HG02678 (cell line): ENCODE results near the gene CHMP4B.
A peak's percentile ranks its signal among the peaks of the same experiment; 100 is the strongest.
"Not testable (repeated sequence)": the region's sequence is repeated elsewhere in the genome, so short reads cannot be mapped to it uniquely, and the experiment has no call there.

ENCODE experiments used
- ATAC-seq: cut with Tn5 transposase; IDR thresholded peaks from one replicate; pipeline ENCODE4 v1.9.1; 2021; ENCODE audit warnings: mild to moderate bottlenecking, moderate library complexity; ENCODE audit not compliant: unreplicated experiment

The CHMP4B gene

GRCh38 chr20:33789109-33789857, 21.9 kb upstream of the CHMP4B start:
- ATAC-seq, result no peak

- no peak for ATAC-seq
Observed at GRCh38 chr20:33789858-33790182, 21.3 kb upstream of the CHMP4B start.

DNA sequence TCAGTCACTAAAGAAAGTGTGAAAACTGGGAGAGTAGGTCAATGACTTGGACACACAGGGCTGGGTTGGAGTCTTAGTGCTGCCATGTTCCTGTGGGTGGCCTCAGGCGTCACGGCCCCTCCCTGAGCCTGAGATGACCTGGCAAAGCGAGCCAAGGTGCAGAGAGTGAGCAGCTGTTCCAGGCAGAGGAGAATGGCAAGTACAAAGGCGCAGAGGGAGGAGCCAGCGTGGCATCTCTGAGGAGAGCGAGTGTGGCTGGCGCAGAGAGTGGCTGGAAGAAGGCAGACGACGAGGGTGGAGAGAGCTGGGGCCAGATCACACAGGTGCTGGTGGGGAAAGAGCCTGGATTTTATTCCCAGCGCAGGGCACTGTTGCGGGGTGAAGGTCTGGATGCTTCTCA, 20.6 kb upstream of the CHMP4B start:
- ATAC-seq, result no peak

GRCh38 chr20:33791021-33791420, 20.1 kb upstream of the CHMP4B start:
- ATAC-seq, result no peak

GRCh38 chr20:33791540-33791939, 19.6 kb upstream of the CHMP4B start:
- ATAC-seq, result no peak

DNA sequence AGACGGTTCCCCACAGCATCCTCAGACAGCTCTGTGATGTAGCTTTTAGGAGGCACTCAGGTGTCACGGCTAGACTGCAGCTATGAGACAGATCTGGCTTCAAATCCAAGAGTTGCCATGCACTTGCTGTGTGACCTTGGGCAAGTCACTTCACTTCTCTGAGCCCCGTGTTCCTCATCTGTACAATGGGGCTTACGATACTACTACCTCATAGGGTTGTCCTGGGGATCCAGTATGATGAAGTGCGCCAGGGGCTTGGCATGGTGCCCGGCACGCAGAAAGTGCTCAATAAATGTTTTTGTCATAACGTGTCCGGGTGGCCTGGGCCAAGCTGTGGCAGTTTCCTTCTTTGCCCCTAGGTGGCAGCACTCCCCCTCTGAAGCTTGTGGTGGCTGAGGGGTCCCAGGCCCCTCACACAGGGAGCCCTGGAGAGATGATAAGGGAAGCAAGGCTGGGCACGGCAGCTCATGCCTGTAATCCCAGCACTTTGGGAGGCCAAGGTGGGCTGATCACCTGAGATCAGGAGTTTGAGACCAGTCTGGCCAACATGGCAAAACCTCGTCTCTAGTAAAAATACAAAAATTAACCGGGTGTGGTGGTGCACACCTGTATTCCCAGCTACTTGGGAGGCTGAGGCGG, 19.1 kb upstream of the CHMP4B start:
- no peak for ATAC-seq

GRCh38 chr20:33792598-33792989, 18.6 kb upstream of the CHMP4B start:
- not testable (repeated sequence) for ATAC-seq

DNA sequence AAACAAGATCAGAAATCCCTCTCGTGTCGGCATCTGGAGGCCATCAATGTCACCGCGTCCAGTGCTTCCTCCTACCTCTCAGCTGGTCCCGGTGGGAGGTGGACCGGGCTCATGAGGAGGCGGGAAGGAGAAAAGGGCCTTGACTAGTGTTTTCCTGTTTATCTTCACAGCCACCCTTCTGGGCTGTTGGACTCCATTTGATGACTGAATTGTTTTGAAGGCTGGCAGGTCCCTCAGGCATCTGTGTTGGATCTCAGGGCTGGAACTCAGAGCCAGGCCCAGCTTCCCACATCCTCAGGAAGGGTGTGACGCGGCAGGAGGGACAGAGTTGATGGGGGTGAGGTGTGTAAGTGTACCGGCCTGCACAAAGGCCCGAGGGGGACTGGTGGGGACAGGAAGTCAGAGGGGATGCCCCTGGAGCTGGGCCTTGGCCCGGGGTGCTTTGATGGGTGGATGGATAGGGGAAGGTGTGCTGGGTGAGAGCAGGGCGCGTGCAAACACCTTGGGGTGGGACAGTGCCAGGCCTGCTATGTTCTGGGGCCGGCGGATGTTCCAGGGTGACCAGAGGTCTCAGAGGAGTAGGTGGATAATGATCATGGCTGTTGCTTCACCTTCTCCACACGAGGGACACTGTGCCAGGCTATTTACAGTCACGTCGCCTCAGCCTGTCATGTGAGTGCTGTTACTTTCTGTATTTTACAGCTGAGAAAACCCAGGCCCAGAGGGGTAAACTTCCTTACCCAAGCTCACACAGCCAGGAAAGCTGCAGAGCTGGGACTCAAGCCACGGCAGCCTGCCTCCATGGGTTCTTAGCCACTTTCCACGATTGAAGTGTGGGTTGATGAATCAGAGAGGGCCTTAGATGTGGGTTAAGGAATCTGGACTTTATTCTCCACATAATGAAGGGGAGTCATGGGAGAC, 17.9 kb upstream of the CHMP4B start:
- ATAC-seq, result no peak

GRCh38 chr20:33796263-33796906, 14.8 kb upstream of the CHMP4B start:
- no peak for ATAC-seq

- no peak for ATAC-seq
Observed at GRCh38 chr20:33796907-33797544, 14.1 kb upstream of the CHMP4B start.

DNA sequence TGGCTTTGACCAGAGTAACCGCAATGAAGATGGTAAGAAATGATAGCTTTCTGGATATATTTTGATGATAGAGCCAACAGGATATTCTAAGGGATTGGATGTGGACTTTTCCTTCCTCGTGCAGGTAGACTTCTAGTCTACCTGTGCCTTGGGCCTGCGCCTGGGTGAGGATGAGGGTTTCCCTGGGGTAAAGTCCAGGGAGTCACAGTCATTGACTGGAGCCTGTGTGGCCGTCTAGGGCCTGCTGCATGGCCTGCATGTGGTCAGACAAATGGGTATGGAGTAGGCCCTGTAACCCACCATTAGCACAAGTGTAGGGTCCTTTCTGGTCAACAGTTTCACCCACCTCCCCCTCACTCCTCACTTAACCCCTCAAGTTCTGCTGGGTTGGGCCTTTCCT, 12.7 kb upstream of the CHMP4B start:
- no peak for ATAC-seq

- no peak for ATAC-seq
Observed at GRCh38 chr20:33803921-33804337, 7.2 kb upstream of the CHMP4B start.

- ATAC-seq, result no peak
Observed at GRCh38 chr20:33808388-33808787, 2.8 kb upstream of the CHMP4B start.

- ATAC-seq, result no peak
Observed at GRCh38 chr20:33810259-33810658, 889 bp upstream of the CHMP4B start.

DNA sequence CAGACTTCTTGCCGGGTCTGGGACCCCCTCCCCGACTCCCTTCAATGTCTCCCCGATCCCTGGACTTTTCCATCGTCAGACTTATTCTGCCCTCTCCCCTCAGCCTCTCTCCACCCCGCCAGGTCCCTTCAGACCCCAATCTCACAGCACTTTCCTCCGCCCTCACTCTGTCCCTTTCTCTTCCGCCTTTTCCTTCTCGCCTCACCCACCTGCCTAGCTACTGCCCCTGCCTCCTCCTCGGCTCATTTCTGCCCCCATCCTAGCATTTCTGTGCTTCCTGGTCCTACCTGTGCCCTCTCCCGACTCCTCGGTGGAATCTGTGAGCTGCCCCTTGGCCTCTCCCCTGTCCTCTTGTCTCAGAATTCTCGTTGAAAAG, 616 bp downstream of the CHMP4B start:
- peak; percentile 3 for ATAC-seq

GRCh38 chr20:33812152-33812849, 1.2 kb downstream of the CHMP4B start:
- no peak for ATAC-seq

- no peak for ATAC-seq
Observed at GRCh38 chr20:33812908-33813462, 1.8 kb downstream of the CHMP4B start.

GRCh38 chr20:33814238-33814712, 3.1 kb downstream of the CHMP4B start:
- ATAC-seq, result no peak

GRCh38 chr20:33815671-33816070, 4.5 kb downstream of the CHMP4B start:
- ATAC-seq, result no peak

- ATAC-seq, result no peak
Observed at GRCh38 chr20:33816191-33816590, 5.0 kb downstream of the CHMP4B start.
